GM23248 (cell line): ENCODE measurements around the gene EML3. TPM values are rescaled to one million over a fixed set of nuclear protein-coding genes. Genes with fewer than 3 reads are reported as not detected.

Experiments used
- DNase-seq: peaks from one replicate; pipeline ENCODE4 v3.0.0-alpha.2; 2015
- H2AFZ ChIP-seq: fragments of 200-600 bp; sonication (generic); 2 replicates; pipeline ENCODE4 v1.6.1; 2016; ENCODE audit warnings: antibody characterized with exemption
- H3F3A ChIP-seq: fragments of 200-600 bp; sonication (generic); 2 replicates; pipeline ENCODE4 v1.6.1; 2016; ENCODE audit warnings: mild to moderate bottlenecking, antibody characterized with exemption, mixed run types; ENCODE audit not compliant: insufficient read depth
- H3K27ac ChIP-seq: fragments of 200-600 bp; sonication (generic); 2 replicates; pipeline ENCODE4 v1.5.1; 2016; ENCODE audit warnings: mild to moderate bottlenecking
- H3K27me3 ChIP-seq: fragments of 200-600 bp; sonication (generic); replicated peaks from 2 replicates; pipeline ENCODE4 v1.6.1; 2016; ENCODE audit warnings: mild to moderate bottlenecking; ENCODE audit not compliant: insufficient read depth
- H3K36me3 ChIP-seq: fragments of 200-600 bp; sonication (generic); 2 replicates; pipeline ENCODE4 v1.6.1; 2016; ENCODE audit warnings: low read depth, mild to moderate bottlenecking
- H3K4me1 ChIP-seq: fragments of 200-600 bp; sonication (generic); 2 replicates; pipeline ENCODE4 v1.6.1; 2016; ENCODE audit warnings: mild to moderate bottlenecking; ENCODE audit not compliant: insufficient read depth
- H3K4me2 ChIP-seq: fragments of 200-600 bp; sonication (generic); one replicate; pipeline ENCODE4 v1.6.1; 2016; ENCODE audit warnings: mild to moderate bottlenecking; ENCODE audit not compliant: unreplicated experiment
- H3K4me3 ChIP-seq: fragments of 200-600 bp; sonication (generic); 2 replicates; pipeline ENCODE4 v1.5.1; 2016; ENCODE audit warnings: mild to moderate bottlenecking
- H3K79me2 ChIP-seq: fragments of 200-600 bp; sonication (generic); 2 replicates; pipeline ENCODE4 v1.6.1; 2016; ENCODE audit warnings: mild to moderate bottlenecking; ENCODE audit not compliant: insufficient read depth
- H3K9ac ChIP-seq: fragments of 200-600 bp; sonication (generic); 2 replicates; pipeline ENCODE4 v1.6.1; 2016; ENCODE audit warnings: mild to moderate bottlenecking
- H3K9me2 ChIP-seq: fragments of 200-600 bp; sonication (generic); 2 replicates; pipeline ENCODE4 v1.6.1; 2016; ENCODE audit warnings: mixed run types, mild to moderate bottlenecking, moderate library complexity; ENCODE audit not compliant: insufficient read depth
- H3K9me3 ChIP-seq: fragments of 200-600 bp; sonication (generic); one replicate; pipeline ENCODE4 v1.6.1; 2017; ENCODE audit warnings: low read depth
- H4K20me1 ChIP-seq: fragments of 200-600 bp; sonication (generic); 2 replicates; pipeline ENCODE4 v1.6.0; 2016; ENCODE audit not compliant: insufficient read depth
- EZH2 ChIP-seq: fragments of 200-600 bp; sonication (generic); IDR thresholded peaks from 2 replicates; pipeline ENCODE4 v1.6.1; 2018; ENCODE audit warnings: antibody characterized with exemption, mild to moderate bottlenecking; ENCODE audit not compliant: insufficient read depth, poor library complexity, severe bottlenecking
- EZH2phosphoT487 ChIP-seq: fragments of 200-600 bp; sonication (generic); IDR thresholded peaks from 2 replicates; pipeline ENCODE4 v1.6.1; 2018; ENCODE audit warnings: antibody characterized with exemption, moderate library complexity, mild to moderate bottlenecking, low read depth; ENCODE audit not compliant: insufficient read depth
- WGBS, 2 experiments: methylation state at CpG; one replicate each; pipeline ENCODE4 v1.1.6; 2015 to 2017; ENCODE audit warnings: low lambda C conversion rate in 2 of 2, low coverage in 1 of 2; ENCODE audit errors: missing lambda C conversion rate in 2 of 2; 5-methylcytosine and 5-hydroxymethylcytosine counted together
- in situ Hi-C: fragments of 300-500 bp; cut with MboI; formaldehyde crosslinking; loops from 2 replicates; pipeline ENCODE4 v1.15.0; 2020
- polyA plus RNA-seq: library from polyadenylated mRNA; unstranded; fragments of >200 nt; fragmentation: Nextera tagmentation; extraction: Ambion mirVana; gene quantifications from 2 replicates; pipeline ENCODE4 v1.2.1, GENCODE V29; 2016
- total RNA-seq: library from RNA; depleted of rRNA; stranded (reverse); fragments of >200 nt; shearing (Covaris generic); gene quantifications from 2 replicates; pipeline ENCODE4 v1.2.3, GENCODE V29; 2014; rRNA removed

EML3 gene, protein sequence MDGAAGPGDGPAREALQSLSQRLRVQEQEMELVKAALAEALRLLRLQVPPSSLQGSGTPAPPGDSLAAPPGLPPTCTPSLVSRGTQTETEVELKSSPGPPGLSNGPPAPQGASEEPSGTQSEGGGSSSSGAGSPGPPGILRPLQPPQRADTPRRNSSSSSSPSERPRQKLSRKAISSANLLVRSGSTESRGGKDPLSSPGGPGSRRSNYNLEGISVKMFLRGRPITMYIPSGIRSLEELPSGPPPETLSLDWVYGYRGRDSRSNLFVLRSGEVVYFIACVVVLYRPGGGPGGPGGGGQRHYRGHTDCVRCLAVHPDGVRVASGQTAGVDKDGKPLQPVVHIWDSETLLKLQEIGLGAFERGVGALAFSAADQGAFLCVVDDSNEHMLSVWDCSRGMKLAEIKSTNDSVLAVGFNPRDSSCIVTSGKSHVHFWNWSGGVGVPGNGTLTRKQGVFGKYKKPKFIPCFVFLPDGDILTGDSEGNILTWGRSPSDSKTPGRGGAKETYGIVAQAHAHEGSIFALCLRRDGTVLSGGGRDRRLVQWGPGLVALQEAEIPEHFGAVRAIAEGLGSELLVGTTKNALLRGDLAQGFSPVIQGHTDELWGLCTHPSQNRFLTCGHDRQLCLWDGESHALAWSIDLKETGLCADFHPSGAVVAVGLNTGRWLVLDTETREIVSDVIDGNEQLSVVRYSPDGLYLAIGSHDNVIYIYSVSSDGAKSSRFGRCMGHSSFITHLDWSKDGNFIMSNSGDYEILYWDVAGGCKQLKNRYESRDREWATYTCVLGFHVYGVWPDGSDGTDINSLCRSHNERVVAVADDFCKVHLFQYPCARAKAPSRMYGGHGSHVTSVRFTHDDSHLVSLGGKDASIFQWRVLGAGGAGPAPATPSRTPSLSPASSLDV
- 43.4 and 47.2 TPM in 2 replicates for total RNA-seq
- polyA plus RNA-seq, result 32.8 and 34.8 TPM in 2 replicates

DNA sequence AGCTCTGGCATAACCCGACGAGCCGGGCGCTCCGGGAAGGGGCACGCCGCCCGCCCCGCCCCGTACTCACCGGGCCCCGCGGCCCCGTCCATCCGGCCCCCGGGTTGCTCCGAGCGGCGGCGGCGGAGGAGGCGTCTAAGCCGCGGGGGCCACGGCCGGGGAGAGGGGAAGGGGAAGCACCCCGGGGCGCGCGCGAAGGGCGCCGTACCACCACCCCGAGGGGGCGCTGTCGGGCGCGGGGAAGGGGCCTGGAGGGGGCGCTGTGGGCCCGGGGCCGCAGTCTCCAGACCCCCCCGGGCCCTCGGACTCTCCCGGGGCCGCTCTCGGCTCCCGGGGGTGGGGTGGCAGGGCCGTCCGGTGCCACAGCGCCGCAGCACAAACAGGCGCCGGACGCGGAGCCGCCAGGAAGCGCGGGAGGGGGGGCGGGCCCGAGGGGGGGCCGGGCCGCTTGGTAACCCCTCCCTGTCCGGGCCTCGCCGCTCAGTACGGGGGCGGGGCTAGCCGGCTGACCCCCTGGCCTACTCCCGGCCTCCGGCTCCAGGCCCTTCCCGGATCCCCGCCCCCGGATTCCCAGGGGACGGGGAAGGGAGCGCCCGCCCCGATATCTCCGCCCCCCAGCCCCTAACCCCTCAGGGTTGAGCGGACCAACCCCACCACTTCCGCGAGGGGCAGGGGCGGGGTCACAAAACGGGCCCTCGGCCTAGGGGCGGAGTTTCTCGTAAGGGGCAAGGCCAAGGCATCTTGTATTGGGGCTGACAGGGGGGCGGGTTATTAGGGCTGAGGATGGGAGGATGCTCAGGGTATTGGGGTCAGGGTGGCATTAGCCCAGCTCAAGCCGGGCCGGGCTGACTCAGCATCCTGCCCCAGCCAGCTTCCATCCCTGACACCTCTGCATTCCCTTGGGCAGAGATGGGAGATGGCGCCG is at the start of gene EML3, which contains the start of gene ROM1:
EML3 (minus strand) TSS at position 410 of the 925 bp plus-strand sequence; CDS start at position 92, 318 bp downstream.
ROM1 (plus strand) TSS at position 892 of the 925 bp plus-strand sequence; CDS start at position 917, 25 bp downstream.
- peak within 1 kb of the TSS; percentile 67 for H3K27ac ChIP-seq
- H3K4me3 ChIP-seq, result peak within 1 kb of the TSS; percentile 83
- H3K9me2 ChIP-seq, result no peaks in the 10 kb centered on the region
- 0 to 6% methylated on average over 11 to 48 of the region's 91 CpGs for WGBS, 2 experiments
- no peaks in the 10 kb centered on the region for H3K27me3 ChIP-seq
- peak within 1 kb of the TSS; percentile 82 for H3K9ac ChIP-seq
- H2AFZ ChIP-seq, result peak within 1 kb of the TSS; percentile 80
- peak; percentile 87 for DNase-seq
- H3K36me3 ChIP-seq, result peaks cover 3% of the 10 kb centered on the region; the same call in 1 of the 2 replicates
- H3K79me2 ChIP-seq, result peaks cover 30% of the 10 kb centered on the region
- H3F3A ChIP-seq, result peaks cover 9% of the 10 kb centered on the region; the same call in 1 of the 2 replicates
- in situ Hi-C loops, result no loop called here
- peak within 1 kb of the TSS; percentile 79 for H3K4me2 ChIP-seq
- TF ChIP-seq EZH2phosphoT487 (no peak), EZH2 (no peak)
- no peaks in the 10 kb centered on the region for H4K20me1 ChIP-seq
- peaks cover 5% of the 10 kb centered on the region; the same call in 1 of the 2 replicates for H3K4me1 ChIP-seq
- H3K9me3 ChIP-seq, result no peaks in the 10 kb centered on the region

DNA sequence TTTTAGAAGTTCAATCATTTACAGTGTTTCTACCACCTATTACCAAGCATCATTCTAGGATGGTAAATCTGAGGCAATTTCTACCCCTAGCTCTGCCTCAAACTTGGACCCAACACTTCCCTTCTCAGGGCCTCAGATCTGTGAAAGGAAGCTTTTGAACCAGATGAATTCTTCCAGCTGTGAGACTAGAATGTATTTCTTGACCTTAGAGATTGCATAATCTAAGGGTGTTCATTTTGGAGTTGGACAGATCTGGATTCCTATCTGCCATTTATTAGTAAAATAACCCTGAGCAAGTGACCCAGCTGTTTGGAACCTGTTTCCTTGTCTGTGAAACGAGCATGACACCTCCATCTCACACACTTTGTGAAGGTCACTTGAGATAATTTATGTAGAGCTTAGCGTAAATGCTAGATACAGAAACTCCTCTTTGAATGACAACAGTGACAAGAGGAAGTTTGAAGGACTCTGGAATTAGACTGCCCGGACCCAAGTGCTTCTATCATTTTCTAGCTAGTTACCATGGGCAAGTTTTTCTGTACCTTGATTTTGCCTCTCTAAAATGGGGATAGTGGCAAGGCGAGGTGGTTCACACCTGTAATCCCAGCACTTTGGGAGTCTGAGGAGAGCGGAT is 44.3 kb upstream of the EML3 start:
- H3F3A ChIP-seq, result no peaks in the 10 kb centered on the region
- H3K9ac ChIP-seq, result no peak overlapping the region
- H3K9me2 ChIP-seq, result no peaks in the 10 kb centered on the region
- no peaks in the 10 kb centered on the region for H3K9me3 ChIP-seq
- in situ Hi-C loops, result no loop called here
- H3K4me3 ChIP-seq, result no peak overlapping the region
- H3K4me1 ChIP-seq, result peaks cover 5% of the 10 kb centered on the region
- no peak for TF ChIP-seq EZH2phosphoT487
- no peak for TF ChIP-seq EZH2
- 46 to 61% methylated on average over 5 of the region's 5 CpGs for WGBS, 2 experiments
- no peak overlapping the region for H3K4me2 ChIP-seq
- H4K20me1 ChIP-seq, result no peaks in the 10 kb centered on the region
- peaks cover 12% of the 10 kb centered on the region for H3K79me2 ChIP-seq
- H3K36me3 ChIP-seq, result no peaks in the 10 kb centered on the region
- H3K27me3 ChIP-seq, result no peaks in the 10 kb centered on the region
- H3K27ac ChIP-seq, result no peak overlapping the region
- peak overlapping the region; percentile 5; the same call in 1 of the 2 replicates for H2AFZ ChIP-seq
- no peak for DNase-seq

DNA sequence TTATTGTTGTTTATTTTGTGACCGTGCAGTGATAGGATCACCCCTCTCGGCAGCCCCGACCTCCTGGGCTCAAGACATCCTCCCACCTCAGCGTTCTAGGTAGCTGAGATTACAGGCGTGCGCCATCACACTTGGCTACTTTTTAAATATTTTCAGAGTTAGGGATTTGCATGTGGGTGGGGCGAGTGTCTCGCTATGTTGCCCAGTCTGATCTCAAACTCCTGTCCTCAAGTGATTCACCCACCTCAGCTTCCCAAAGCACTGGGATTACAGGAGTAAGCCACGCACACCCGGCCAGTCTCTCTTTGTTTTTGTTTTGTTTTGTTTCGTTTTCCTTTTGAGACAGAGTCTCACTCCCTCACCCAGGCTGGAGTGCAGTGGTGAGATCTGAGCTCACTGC is 41.7 kb upstream of the EML3 start:
- H2AFZ ChIP-seq, result 0 out of 2 replicates have a peak overlapping the region, but pooled peaks have one; percentile 27
- DNase-seq, result no peak
- no peak overlapping the region for H3K9ac ChIP-seq
- H3K36me3 ChIP-seq, result no peaks in the 10 kb centered on the region
- in situ Hi-C loops, result no loop called here
- H3K9me2 ChIP-seq, result no peaks in the 10 kb centered on the region
- H3K9me3 ChIP-seq, result no peaks in the 10 kb centered on the region
- H4K20me1 ChIP-seq, result no peaks in the 10 kb centered on the region
- H3K4me1 ChIP-seq, result peaks cover 11% of the 10 kb centered on the region
- no peaks in the 10 kb centered on the region for H3F3A ChIP-seq
- TF ChIP-seq EZH2 (no peak), EZH2phosphoT487 (no peak)
- H3K79me2 ChIP-seq, result peaks cover 38% of the 10 kb centered on the region
- no peak overlapping the region for H3K4me2 ChIP-seq
- no peak overlapping the region for H3K4me3 ChIP-seq
- no peaks in the 10 kb centered on the region for H3K27me3 ChIP-seq
- no peak overlapping the region for H3K27ac ChIP-seq
- 97 to 99% methylated on average over 11 of the region's 11 CpGs for WGBS, 2 experiments
